Measurements from ENCODE around the gene FAM89B. TPM values are rescaled to one million over a fixed set of nuclear protein-coding genes. Genes with fewer than 3 reads are reported as not detected.

Gene FAM89B
- total and polyA plus RNA-seq, 2 of the 8 experiments (the other 6 are each of a cell fraction or from before 2014, with no cell fraction given): 15.8 to 32.4 TPM

DNA sequence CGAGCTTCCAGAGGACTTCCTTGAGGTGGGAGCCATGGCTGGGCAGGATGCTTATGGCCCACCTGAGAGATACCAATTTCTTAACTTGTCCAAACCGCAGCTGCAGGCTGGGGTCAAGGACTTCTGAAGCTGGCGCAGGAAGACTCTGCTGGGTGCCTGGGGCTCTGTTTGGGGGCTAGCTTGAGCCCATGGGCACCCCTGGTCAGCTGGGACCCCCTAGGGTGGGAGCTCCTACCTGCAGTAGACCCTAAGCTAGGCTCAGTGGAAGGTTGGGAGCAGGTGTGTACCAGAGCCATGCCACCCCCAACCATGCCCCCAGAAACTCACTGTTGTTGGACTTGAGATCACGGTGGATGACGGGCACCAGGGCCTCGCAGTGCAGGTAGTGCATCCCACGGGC lies 40.4 kb downstream of the FAM89B start:
- H3K4me1 ChIP-seq (replicated peaks in 1 of 4; ENCODE audit: control insufficient read depth in 3 of 4, insufficient read depth in 4 of 4, low read length in 3 of 4): peaks cover 0 to 26% (median 13%) of the 10 kb centered on the region in 4 experiments; a peak in 5 of 7 replicates
- FAIRE-seq: no peak

More for the DNA sequence above, 40.4 kb downstream of the FAM89B start:
- H4K5ac ChIP-seq (ENCODE audit: insufficient read length, low read depth, low read length): no peak overlapping the region
- H3K23ac ChIP-seq (ENCODE audit: insufficient read length): no peak overlapping the region
- no peak overlapping the region for H3K14ac ChIP-seq (ENCODE audit: insufficient read length)
- H2BK120ac ChIP-seq (replicated peaks; ENCODE audit: low read depth, low read length): no peak overlapping the region
- H2BK5ac ChIP-seq (ENCODE audit: low read depth, low read length): no peak overlapping the region
- H3K23me2 ChIP-seq (ENCODE audit: low read depth, low read length): peaks cover 17% of the 10 kb centered on the region
- H3K4me2 ChIP-seq (ENCODE audit: insufficient read depth in 1 of 2, low read depth in 2 of 2, low read length in 2 of 2): peak overlapping the region; percentile 69 to 87; a peak in 2 of 4 replicates
- peaks cover 0 to 5% (median 2%) of the 10 kb centered on the region in 4 experiments; a peak in 1 of 8 replicates for H3K36me3 ChIP-seq (ENCODE audit: control insufficient read depth in 2 of 4, insufficient read depth in 4 of 4, low read length in 3 of 4)
- H3K9me3 ChIP-seq (ENCODE audit: insufficient read depth in 2 of 2, low read depth in 1 of 2, low read length in 1 of 2): no peaks in the 10 kb centered on the region
- no peak overlapping the region for H2AFZ ChIP-seq (ENCODE audit: low read length)
- H3K27me3 ChIP-seq (replicated peaks in 1 of 4; ENCODE audit: control insufficient read depth in 3 of 4, extremely low read depth in 1 of 4, insufficient read depth in 3 of 4, low read length in 3 of 4): no peaks in the 10 kb centered on the region; a peak in 1 of 7 replicates
- no peak overlapping the region for H3K18ac ChIP-seq (ENCODE audit: extremely low read depth, low read length)
- H2BK15ac ChIP-seq (ENCODE audit: low read length): no peak overlapping the region
- ChIA-PET CTCF (ENCODE audit: partially characterized antibody) (interaction anchor here (0.6 to 3.8 kb wide), 8 partner anchors 9 to 92 kb away, joined by 3 to 30 read pairs (median 3); no protein-coding TSS in a partner anchor), POLR2A (ENCODE audit: partially characterized antibody) (interaction anchor here (0.8 to 4.4 kb wide), 13 partner anchors 11 to 241 kb away, joined by 3 to 41 read pairs (median 3); partner anchors contain the start of genes FAM89B, KCNK7, NEAT1 and SIPA1)
- WGBS, 2 experiments (ENCODE audit: extremely low coverage in 1 of 2, insufficient coverage in 1 of 2, insufficient read length in 1 of 2, insufficient replicate concordance in 2 of 2, low coverage in 1 of 2, low lambda C conversion rate in 2 of 2, missing lambda C conversion rate in 1 of 2): 90% methylated on average over 7 of the region's 7 CpGs; no CpG with 5 or more reads in 1 of the 2 experiments
- no peak overlapping the region for H3K9ac ChIP-seq (replicated peaks in 1 of 4; ENCODE audit: extremely low read depth in 1 of 4, low read depth in 3 of 4, low read length in 3 of 4)
- peak overlapping the region; percentile 18 for H4K91ac ChIP-seq (replicated peaks; ENCODE audit: insufficient read length, low read length)
- no peak overlapping the region for H3K4ac ChIP-seq (replicated peaks; ENCODE audit: insufficient read length, low read depth, low read length)
- peak overlapping the region; percentile 22; the same call in 1 of the 2 replicates for H4K8ac ChIP-seq (ENCODE audit: extremely low read depth, insufficient read depth, low read length)
- H2BK12ac ChIP-seq (ENCODE audit: low read depth, low read length): no peak overlapping the region
- no peak for DNase-seq (ENCODE audit: low read depth in 1 of 2, low spot score in 2 of 2)
- H3K79me1 ChIP-seq (ENCODE audit: low read depth, low read length): peaks cover 34% of the 10 kb centered on the region
- peaks cover 11 to 27% of the 10 kb centered on the region in 2 experiments for H3K79me2 ChIP-seq (ENCODE audit: control insufficient read depth in 1 of 2, insufficient read depth in 2 of 2, low read length in 2 of 2)
- no peak for TF ChIP-seq RFX5 (IDR thresholded peaks at IDR 0.05; ENCODE audit: borderline replicate concordance, low read depth, low read length)
- TF ChIP-seq TBP (IDR thresholded peaks at IDR 0.05; ENCODE audit: low read depth, low read length): no peak
- TF ChIP-seq E2F6 (IDR thresholded peaks at IDR 0.05): no peak
- no peak for TF ChIP-seq SP2 (IDR thresholded peaks at IDR 0.05; ENCODE audit: low read length)
- TF ChIP-seq CEBPB (IDR thresholded peaks at IDR 0.05; ENCODE audit: low read depth, low read length): no peak
- TF ChIP-seq KDM1A (IDR thresholded peaks at IDR 0.05; ENCODE audit: borderline replicate concordance, low read length): no peak
- no peak for TF ChIP-seq BCL11A (IDR thresholded peaks at IDR 0.05; ENCODE audit: low read depth in 2 of 2, low read length in 2 of 2)
- no peak for TF ChIP-seq BRCA1 (IDR thresholded peaks at IDR 0.05; ENCODE audit: low read depth, low read length)
- no peak for TF ChIP-seq SRF (IDR thresholded peaks at IDR 0.05; ENCODE audit: low read depth, low read length)
- no peak overlapping the region for H3K27ac ChIP-seq (ENCODE audit: low read depth, low read length)
- peaks cover 8 to 27% of the 10 kb centered on the region in 2 experiments for H4K20me1 ChIP-seq (replicated peaks in 1 of 2; ENCODE audit: control insufficient read depth in 1 of 2, insufficient read depth in 2 of 2, low read length in 2 of 2)
- no peak overlapping the region for H2BK20ac ChIP-seq (ENCODE audit: low read length)
- no peak overlapping the region for H2AK5ac ChIP-seq (ENCODE audit: low read depth, low read length)
- H3K4me3 ChIP-seq (ENCODE audit: extremely low read depth in 1 of 4, insufficient read depth in 2 of 4, low read depth in 3 of 4, low read length in 4 of 4): peak overlapping the region in 3 of 4 experiments; percentile 4 to 88 (median 63); a peak in 1 of 8 replicates
- H3K56ac ChIP-seq (replicated peaks; ENCODE audit: insufficient read length, low read depth, low read length): no peak overlapping the region

Measured in H1 (cell line).